Activated CD4-positive, alpha-beta T cell treated with anti-CD3 and anti-CD28 coated beads, Interleukin-2, amount 10 ng/mL, durations not matched to agents 7 days and 5 days (primary cell): ENCODE results near the gene TOP2B. TPM values are rescaled to one million over a fixed set of nuclear protein-coding genes. Genes with fewer than 3 reads are reported as not detected.

Source experiments
- CTCF ChIA-PET: fragments of 350-600 bp; sonication (Branson Sonifier 250); formaldehyde crosslinking; loops from one replicate; lab custom pipeline; 2021; ENCODE audit warnings: antibody characterized with exemption; lab: Charles Lee
- POLR2A ChIA-PET: fragments of 350-600 bp; sonication (Branson Sonifier 250); formaldehyde crosslinking; loops from one replicate; lab custom pipeline; 2021; ENCODE audit warnings: antibody characterized with exemption; lab: Charles Lee
- DNase-seq: peaks from one replicate; pipeline ENCODE4 v3.0.0-alpha.2; 2020
- H3K27ac Mint-ChIP-seq: one replicate; pipeline ENCODE4 v1.8.0; 2021; ENCODE audit warnings: mild to moderate bottlenecking, moderate library complexity, mixed read lengths
- H3K27me3 Mint-ChIP-seq: one replicate; pipeline ENCODE4 v1.8.0; 2021; ENCODE audit warnings: mixed read lengths
- H3K36me3 Mint-ChIP-seq: one replicate; pipeline ENCODE4 v1.8.0; 2021; ENCODE audit warnings: low read depth, mixed read lengths
- H3K4me1 Mint-ChIP-seq: one replicate; pipeline ENCODE4 v1.8.0; 2021; ENCODE audit warnings: mixed read lengths
- H3K4me3 Mint-ChIP-seq: one replicate; pipeline ENCODE4 v1.8.0; 2021; ENCODE audit warnings: mild to moderate bottlenecking, moderate library complexity, mixed read lengths
- H3K9me3 Mint-ChIP-seq: one replicate; pipeline ENCODE4 v1.8.0; 2021; ENCODE audit warnings: mixed read lengths
- total RNA-seq, 2 experiments: library from RNA; stranded (reverse); gene quantifications; one replicate each; pipeline ENCODE4 v1.2.3, GENCODE V29; 2021

Gene TOP2B
- total RNA-seq, 2 experiments from 2014 or later: 117 to 122 TPM

GRCh38 chr3:25571285-25571684 lies 93.4 kb downstream of the TOP2B start:
- Mint-ChIP-seq H3K27ac (no peak overlapping the region), H3K36me3 (no peaks in the 10 kb centered on the region), H3K4me3 (no peak overlapping the region), H3K4me1 (no peaks in the 10 kb centered on the region), H3K9me3 (no peaks in the 10 kb centered on the region), H3K27me3 (no peaks in the 10 kb centered on the region)
- CTCF ChIA-PET: no interaction called here
- POLR2A ChIA-PET: no interaction called here
- no peak for DNase-seq

- Mint-ChIP-seq H3K4me3 (no peak overlapping the region), H3K27me3 (no peaks in the 10 kb centered on the region), H3K27ac (no peak overlapping the region), H3K4me1 (no peaks in the 10 kb centered on the region), H3K36me3 (no peaks in the 10 kb centered on the region), H3K9me3 (no peaks in the 10 kb centered on the region)
- DNase-seq: no peak
- ChIA-PET CTCF (interaction anchor here (0.5 to 1.3 kb wide), 2 partner anchors 8 to 154 kb away, joined by 3 read pairs; no protein-coding TSS in a partner anchor), POLR2A (no interaction called here)
These were observed 96.1 kb downstream of the TOP2B start for GRCh38 chr3:25568525-25569078.

- Mint-ChIP-seq H3K27me3 (no peaks in the 10 kb centered on the region), H3K36me3 (no peaks in the 10 kb centered on the region), H3K9me3 (no peaks in the 10 kb centered on the region), H3K4me1 (no peaks in the 10 kb centered on the region), H3K4me3 (no peak overlapping the region), H3K27ac (no peak overlapping the region)
- ChIA-PET POLR2A (no interaction called here), CTCF (no interaction called here)
- no peak for DNase-seq
These were observed 96.7 kb downstream of the TOP2B start for GRCh38 chr3:25567806-25568524.

DNA sequence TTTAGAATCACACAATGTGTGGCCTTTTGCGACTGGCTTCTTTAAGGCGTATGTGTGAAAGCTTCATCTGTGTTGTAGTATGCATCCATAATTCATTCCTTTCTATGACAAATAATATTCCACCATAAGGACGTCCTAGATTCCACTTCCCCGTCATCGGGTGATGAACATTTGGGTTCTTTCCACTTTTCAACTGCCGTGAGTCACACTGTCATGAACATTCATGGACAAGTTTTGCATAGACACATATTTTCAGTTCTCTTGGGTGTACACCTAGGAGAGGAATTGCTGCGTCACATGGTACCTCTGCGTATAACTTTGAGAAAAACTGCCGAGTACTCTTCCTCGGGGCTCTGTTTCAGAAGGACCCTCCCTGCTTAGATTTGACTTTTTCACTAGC lies 97.3 kb downstream of the TOP2B start:
- Mint-ChIP-seq H3K27ac (no peak overlapping the region), H3K27me3 (no peaks in the 10 kb centered on the region), H3K4me3 (no peak overlapping the region), H3K36me3 (no peaks in the 10 kb centered on the region), H3K4me1 (no peaks in the 10 kb centered on the region), H3K9me3 (no peaks in the 10 kb centered on the region)
- DNase-seq: no peak
- ChIA-PET CTCF (no interaction called here), POLR2A (no interaction called here)

GRCh38 chr3:25566358-25566920 lies 98.3 kb downstream of the TOP2B start:
- no peak for DNase-seq
- Mint-ChIP-seq H3K4me3 (no peak overlapping the region), H3K9me3 (no peaks in the 10 kb centered on the region), H3K27me3 (no peaks in the 10 kb centered on the region), H3K27ac (no peak overlapping the region), H3K4me1 (no peaks in the 10 kb centered on the region), H3K36me3 (no peaks in the 10 kb centered on the region)
- ChIA-PET POLR2A (no interaction called here), CTCF (no interaction called here)

GRCh38 chr3:25565807-25566206 lies 98.9 kb downstream of the TOP2B start:
- Mint-ChIP-seq H3K27ac (no peak overlapping the region), H3K36me3 (no peaks in the 10 kb centered on the region), H3K4me3 (no peak overlapping the region), H3K27me3 (peaks cover 2% of the 10 kb centered on the region), H3K4me1 (no peaks in the 10 kb centered on the region), H3K9me3 (no peaks in the 10 kb centered on the region)
- no peak for DNase-seq
- ChIA-PET CTCF (no interaction called here), POLR2A (no interaction called here)

DNA sequence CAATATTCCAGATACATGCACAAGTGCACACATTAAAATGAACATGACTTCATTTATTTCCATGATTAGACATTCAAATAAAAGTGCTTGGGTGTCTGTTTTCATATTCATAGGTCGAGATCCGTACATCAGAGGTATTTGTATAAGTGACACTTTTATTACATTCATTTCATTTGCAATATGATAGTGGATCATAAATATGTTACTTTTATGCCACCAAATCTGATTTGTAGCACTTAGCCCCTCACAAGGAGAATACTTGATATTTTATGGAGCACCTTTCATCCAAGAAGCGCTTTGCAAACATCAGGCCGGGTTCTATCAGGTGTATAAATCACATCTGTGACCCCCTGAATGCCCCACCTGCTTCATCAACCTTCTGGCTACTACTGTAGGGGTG lies 100.6 kb downstream of the TOP2B start:
- H3K9me3 Mint-ChIP-seq: no peaks in the 10 kb centered on the region

GRCh38 chr3:25563601-25564000 lies 101.1 kb downstream of the TOP2B start:
- DNase-seq: no peak
- Mint-ChIP-seq H3K36me3 (no peaks in the 10 kb centered on the region), H3K4me1 (no peaks in the 10 kb centered on the region), H3K9me3 (no peaks in the 10 kb centered on the region), H3K27ac (no peak overlapping the region), H3K27me3 (peaks cover 2% of the 10 kb centered on the region), H3K4me3 (no peak overlapping the region)
- CTCF ChIA-PET: no interaction called here
- POLR2A ChIA-PET: no interaction called here

More for the DNA sequence above, 100.6 kb downstream of the TOP2B start:
- Mint-ChIP-seq H3K4me3 (no peak overlapping the region), H3K27ac (no peak overlapping the region), H3K36me3 (no peaks in the 10 kb centered on the region), H3K4me1 (no peaks in the 10 kb centered on the region), H3K27me3 (peaks cover 2% of the 10 kb centered on the region)
- ChIA-PET CTCF (no interaction called here), POLR2A (no interaction called here)
- DNase-seq: no peak

DNA sequence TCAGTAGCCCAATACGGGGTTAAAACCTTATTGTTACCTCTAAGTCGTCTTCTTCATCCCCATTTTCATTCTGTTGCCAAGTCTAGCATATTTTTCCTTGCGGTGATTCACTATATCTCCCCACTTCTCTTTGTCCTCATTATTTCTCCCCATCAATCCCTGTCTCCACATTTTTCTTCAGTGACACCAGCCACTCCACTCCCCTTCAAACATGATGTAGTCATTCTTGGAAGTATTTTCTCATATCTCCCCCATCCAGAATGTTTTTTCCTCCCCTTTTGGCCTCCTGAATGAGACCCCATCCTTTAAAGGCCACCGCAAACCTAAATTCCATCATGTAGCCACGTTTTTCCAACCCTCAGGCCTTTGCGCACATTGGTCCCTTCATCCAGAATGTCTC lies 105.9 kb downstream of the TOP2B start:
- ChIA-PET POLR2A (no interaction called here), CTCF (no interaction called here)
- peaks cover 2% of the 10 kb centered on the region for H3K27me3 Mint-ChIP-seq

DNA sequence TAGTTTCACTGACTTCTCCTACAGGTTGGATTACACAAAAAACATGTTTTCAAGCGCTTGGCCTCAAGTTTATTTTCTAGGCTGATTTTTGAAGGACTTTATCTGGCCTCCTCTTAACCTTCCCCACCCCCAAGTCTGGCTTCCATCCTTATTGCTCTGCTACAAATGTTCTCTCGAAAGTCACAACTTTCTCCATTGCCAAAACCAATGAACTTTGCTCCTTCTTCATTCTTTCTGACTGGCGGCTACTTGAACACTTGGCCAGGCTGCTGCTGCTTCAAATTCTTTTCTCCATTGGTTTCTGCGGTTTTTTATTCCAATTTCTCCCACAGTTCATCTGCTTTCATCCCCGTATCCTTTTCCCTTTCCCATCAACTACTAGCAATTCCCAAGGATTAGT lies 106.6 kb downstream of the TOP2B start:
- DNase-seq: no peak
- ChIA-PET CTCF (no interaction called here), POLR2A (no interaction called here)
- Mint-ChIP-seq H3K36me3 (no peaks in the 10 kb centered on the region), H3K27me3 (peaks cover 2% of the 10 kb centered on the region), H3K4me1 (no peaks in the 10 kb centered on the region), H3K4me3 (no peak overlapping the region), H3K27ac (no peak overlapping the region), H3K9me3 (no peaks in the 10 kb centered on the region)

More for the DNA sequence above, 105.9 kb downstream of the TOP2B start:
- no peaks in the 10 kb centered on the region for H3K36me3 Mint-ChIP-seq
- H3K4me3 Mint-ChIP-seq: no peak overlapping the region
- H3K27ac Mint-ChIP-seq: no peak overlapping the region
- DNase-seq: no peak
- no peaks in the 10 kb centered on the region for H3K4me1 Mint-ChIP-seq
- no peaks in the 10 kb centered on the region for H3K9me3 Mint-ChIP-seq

DNA sequence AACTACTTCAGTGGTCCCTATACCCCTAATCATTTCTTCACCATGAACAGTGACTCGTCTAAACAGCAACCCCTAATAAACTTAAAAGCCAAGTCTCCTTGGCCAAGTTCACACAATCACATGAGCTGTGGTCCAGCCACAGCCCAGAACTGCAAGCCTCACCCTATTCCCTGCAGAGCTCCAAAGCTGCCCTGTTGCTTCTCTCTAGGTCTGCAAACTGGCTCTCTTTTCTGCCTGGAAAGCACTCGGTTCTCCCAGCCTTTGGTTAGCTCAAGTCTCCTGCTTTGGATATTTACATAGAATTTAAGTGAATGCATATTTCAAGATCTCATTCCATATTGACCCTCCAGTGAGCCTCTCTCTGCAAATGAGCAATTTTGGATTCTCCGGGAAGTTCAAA lies 107.0 kb downstream of the TOP2B start:
- CTCF ChIA-PET: no interaction called here
- no peaks in the 10 kb centered on the region for H3K9me3 Mint-ChIP-seq
- H3K4me3 Mint-ChIP-seq: no peak overlapping the region
- no peaks in the 10 kb centered on the region for H3K4me1 Mint-ChIP-seq
- DNase-seq: no peak
- H3K36me3 Mint-ChIP-seq: no peaks in the 10 kb centered on the region
- peaks cover 2% of the 10 kb centered on the region for H3K27me3 Mint-ChIP-seq
- POLR2A ChIA-PET: no interaction called here
- H3K27ac Mint-ChIP-seq: no peak overlapping the region

- no peak for DNase-seq
- POLR2A ChIA-PET: no interaction called here
- Mint-ChIP-seq H3K36me3 (no peaks in the 10 kb centered on the region), H3K9me3 (no peaks in the 10 kb centered on the region), H3K27me3 (peaks cover 2% of the 10 kb centered on the region), H3K4me3 (no peak overlapping the region), H3K27ac (no peak overlapping the region), H3K4me1 (no peaks in the 10 kb centered on the region)
- CTCF ChIA-PET: no interaction called here
These were observed 108.3 kb downstream of the TOP2B start for GRCh38 chr3:25556447-25556846.

GRCh38 chr3:25555695-25556437 lies 108.8 kb downstream of the TOP2B start:
- no peak overlapping the region for H3K27ac Mint-ChIP-seq
- no peaks in the 10 kb centered on the region for H3K27me3 Mint-ChIP-seq
- no peaks in the 10 kb centered on the region for H3K4me1 Mint-ChIP-seq
- no peak for DNase-seq
- ChIA-PET CTCF (no interaction called here), POLR2A (no interaction called here)
- H3K9me3 Mint-ChIP-seq: no peaks in the 10 kb centered on the region
- no peaks in the 10 kb centered on the region for H3K36me3 Mint-ChIP-seq
- no peak overlapping the region for H3K4me3 Mint-ChIP-seq
